ENCODE data around the gene CADM2. TPM values are rescaled to one million over a fixed set of nuclear protein-coding genes. Genes with fewer than 3 reads are reported as not detected.
"Not testable (repeated sequence)": the region's sequence is repeated elsewhere in the genome, so short reads cannot be mapped to it uniquely, and the experiment has no call there.

Gene CADM2
- total RNA-seq, 1 experiment from 2014 or later: not detected

- in situ Hi-C loops (cut with HindIII; ENCODE audit: low pct_unique_long_range_greater_than_20kb, low sequenced_read_pairs): no loop called here
- no peak for DNase-seq (ENCODE audit: low read depth)
Measured at GRCh38 chr3:85631070-85631469, 672.3 kb downstream of the CADM2 start.

GRCh38 chr3:85632921-85633320, 674.1 kb downstream of the CADM2 start:
- in situ Hi-C loops (cut with HindIII; ENCODE audit: low pct_unique_long_range_greater_than_20kb, low sequenced_read_pairs): no loop called here
- no peak for DNase-seq (ENCODE audit: low read depth)

GRCh38 chr3:85652360-85652759, 693.6 kb downstream of the CADM2 start:
- no peak for DNase-seq (ENCODE audit: low read depth)
- in situ Hi-C loops (cut with HindIII; ENCODE audit: low pct_unique_long_range_greater_than_20kb, low sequenced_read_pairs): no loop called here

DNA sequence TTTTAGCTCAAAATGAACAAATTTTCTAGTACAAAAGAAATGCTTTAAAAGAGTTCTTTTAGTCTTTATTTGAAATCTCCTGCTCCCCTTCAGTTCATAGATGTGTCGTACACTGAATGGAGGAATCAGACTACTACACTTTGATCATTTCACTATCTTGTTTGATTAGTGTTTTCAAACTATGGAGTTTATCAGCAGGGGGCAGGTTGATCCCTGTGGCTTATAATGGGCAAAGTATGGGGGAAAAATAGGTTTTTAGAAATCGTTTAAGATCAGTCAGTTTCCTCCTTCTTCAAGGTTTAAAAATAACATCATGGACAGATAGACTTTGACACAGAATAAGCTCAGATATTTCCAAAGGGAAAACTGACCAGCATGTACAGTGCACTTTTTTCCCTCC, 701.7 kb downstream of the CADM2 start:
- in situ Hi-C loops (cut with HindIII; ENCODE audit: low pct_unique_long_range_greater_than_20kb, low sequenced_read_pairs): no loop called here

GRCh38 chr3:85662462-85662861, 703.7 kb downstream of the CADM2 start:
- no peak for DNase-seq (ENCODE audit: low read depth)
- in situ Hi-C loops (cut with HindIII; ENCODE audit: low pct_unique_long_range_greater_than_20kb, low sequenced_read_pairs): no loop called here

More for the DNA sequence above, 701.7 kb downstream of the CADM2 start:
- no peak for DNase-seq (ENCODE audit: low read depth)

DNA sequence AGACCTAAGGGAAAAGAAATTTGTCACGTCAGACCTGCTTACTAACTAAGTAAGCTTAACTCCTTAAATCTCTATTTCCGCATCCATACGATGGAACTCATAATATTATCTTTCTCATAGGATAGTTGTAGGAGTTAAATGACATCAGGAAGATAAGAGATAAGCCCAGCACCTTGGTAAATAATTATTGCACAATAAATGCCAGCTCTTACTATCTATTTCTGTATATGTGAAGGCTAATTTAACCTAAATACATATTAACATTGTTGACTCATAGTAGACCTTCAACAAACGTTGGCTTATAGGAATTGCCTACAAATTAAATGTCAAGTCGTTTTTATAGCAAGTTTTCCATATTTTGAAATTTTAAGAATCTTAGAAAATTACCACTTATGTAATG, 709.0 kb downstream of the CADM2 start:
- no peak for DNase-seq (ENCODE audit: low read depth)
- in situ Hi-C loops (cut with HindIII; ENCODE audit: low pct_unique_long_range_greater_than_20kb, low sequenced_read_pairs): no loop called here

DNA sequence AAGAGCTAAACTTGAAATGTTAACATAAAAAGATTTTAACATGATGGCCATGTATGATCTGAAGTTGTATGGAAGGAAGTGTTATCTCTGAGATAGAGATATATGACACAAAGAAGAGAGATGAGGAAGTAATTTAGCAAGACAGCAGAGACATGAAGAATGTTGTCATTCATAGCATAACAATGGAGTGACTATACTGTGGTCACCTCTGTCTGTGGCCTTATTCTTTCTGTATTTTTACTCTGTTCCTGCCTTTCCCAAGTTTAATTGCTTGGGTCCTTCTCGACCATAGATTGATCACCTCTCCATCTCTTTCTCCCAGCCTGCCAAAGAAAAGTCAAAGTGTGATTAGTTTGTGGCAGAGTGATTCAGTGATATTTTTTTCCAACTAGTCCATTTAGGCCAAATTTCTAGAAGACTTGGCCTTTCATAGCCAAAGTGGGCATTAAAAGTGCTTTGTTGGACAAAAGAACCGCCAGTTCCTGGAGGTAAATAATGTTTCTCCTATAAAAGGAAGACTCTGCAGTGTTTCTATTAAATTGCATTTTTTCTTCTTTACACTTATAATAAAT, 711.9 kb downstream of the CADM2 start:
- in situ Hi-C loops (cut with HindIII; ENCODE audit: low pct_unique_long_range_greater_than_20kb, low sequenced_read_pairs): no loop called here
- no peak for DNase-seq (ENCODE audit: low read depth)

- no peak for DNase-seq (ENCODE audit: low read depth)
- in situ Hi-C loops (cut with HindIII; ENCODE audit: low pct_unique_long_range_greater_than_20kb, low sequenced_read_pairs): no loop called here
Measured at GRCh38 chr3:85672761-85673160, 714.0 kb downstream of the CADM2 start.

DNA sequence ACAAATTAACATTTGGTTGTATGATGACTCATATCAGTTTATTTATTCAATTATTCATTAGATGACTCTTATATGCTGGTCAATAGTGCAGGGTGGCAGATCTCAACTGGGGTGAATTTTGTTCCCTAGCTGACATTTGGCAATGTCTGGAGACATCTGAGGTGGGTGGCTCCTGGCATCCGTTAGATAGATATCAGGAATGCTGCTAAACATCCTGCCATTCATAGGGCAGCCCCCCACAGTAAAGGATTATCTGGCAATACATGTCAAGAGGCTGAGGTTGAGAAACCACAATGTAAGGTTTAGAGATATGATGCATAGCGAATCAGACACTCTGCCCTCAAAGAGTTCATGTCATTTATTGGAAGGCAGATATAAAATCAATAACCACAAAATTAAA, 719.9 kb downstream of the CADM2 start:
- no peak for DNase-seq (ENCODE audit: low read depth)
- in situ Hi-C loops (cut with HindIII; ENCODE audit: low pct_unique_long_range_greater_than_20kb, low sequenced_read_pairs): no loop called here

GRCh38 chr3:85681906-85682305, 723.1 kb downstream of the CADM2 start:
- no peak for DNase-seq (ENCODE audit: low read depth)
- in situ Hi-C loops (cut with HindIII; ENCODE audit: low pct_unique_long_range_greater_than_20kb, low sequenced_read_pairs): no loop called here

GRCh38 chr3:85691196-85691595, 732.4 kb downstream of the CADM2 start:
- DNase-seq (ENCODE audit: low read depth): no peak
- in situ Hi-C loops (cut with HindIII; ENCODE audit: low pct_unique_long_range_greater_than_20kb, low sequenced_read_pairs): no loop called here

DNA sequence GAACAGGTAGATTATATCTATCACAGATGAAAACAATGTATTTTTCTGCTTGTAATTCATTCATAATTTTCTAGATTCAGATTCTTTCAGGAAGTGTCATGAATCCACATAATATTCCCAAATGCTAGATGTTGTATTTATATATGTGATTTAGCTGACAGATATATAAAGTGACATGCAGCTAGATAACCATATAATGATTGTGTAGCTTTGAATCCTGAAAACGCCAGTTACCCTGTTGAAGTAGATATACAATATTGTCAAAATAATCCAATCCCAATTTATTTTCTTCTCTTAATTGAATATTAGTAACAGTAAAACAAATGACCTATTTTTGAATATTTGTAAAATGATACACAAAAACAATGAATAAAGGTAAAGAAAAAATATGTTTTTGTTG, 738.4 kb downstream of the CADM2 start:
- in situ Hi-C loops (cut with HindIII; ENCODE audit: low pct_unique_long_range_greater_than_20kb, low sequenced_read_pairs): no loop called here

DNA sequence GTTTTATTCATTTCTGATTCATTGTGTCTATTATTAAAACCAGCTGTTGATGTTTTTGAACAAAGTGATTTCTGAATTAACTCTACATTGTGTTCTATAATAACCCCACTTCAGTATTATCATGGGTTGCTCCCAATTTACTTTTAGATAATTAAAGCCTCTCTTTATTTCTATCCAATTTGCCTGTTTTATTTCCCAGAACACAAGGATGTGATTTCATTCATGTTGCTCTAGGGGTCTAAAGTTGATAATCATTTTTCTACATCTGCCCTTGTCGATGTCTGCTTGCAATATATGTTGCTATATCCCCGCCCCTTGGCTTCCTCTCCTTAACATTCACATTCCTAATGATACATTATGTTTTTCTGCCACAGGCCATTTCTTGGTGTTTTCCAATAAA, 747.3 kb downstream of the CADM2 start:
- in situ Hi-C loops (cut with HindIII; ENCODE audit: low pct_unique_long_range_greater_than_20kb, low sequenced_read_pairs): no loop called here

More for the DNA sequence above, 738.4 kb downstream of the CADM2 start:
- no peak for DNase-seq (ENCODE audit: low read depth)

DNA sequence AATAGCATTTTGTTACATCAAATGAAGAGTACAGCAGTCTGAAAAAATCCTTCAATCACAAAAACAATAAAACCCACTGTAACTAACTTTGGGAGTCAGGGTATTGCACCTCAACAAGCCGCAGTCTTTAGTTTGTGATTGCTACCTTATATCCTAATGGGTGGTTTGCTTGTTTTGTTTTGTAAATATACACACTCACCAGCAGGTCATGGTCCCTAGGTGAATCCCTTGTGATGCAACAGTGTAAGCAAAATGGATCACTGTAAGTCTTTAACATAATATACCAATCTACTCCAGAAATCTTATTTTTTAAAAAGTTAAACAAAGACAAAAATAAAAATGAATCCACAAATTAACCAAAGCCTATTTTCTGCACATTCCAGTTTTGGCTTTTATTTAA, 749.5 kb downstream of the CADM2 start:
- in situ Hi-C loops (cut with HindIII; ENCODE audit: low pct_unique_long_range_greater_than_20kb, low sequenced_read_pairs); DNase-seq (ENCODE audit: low read depth): not testable (repeated sequence)

More for the DNA sequence above, 747.3 kb downstream of the CADM2 start:
- no peak for DNase-seq (ENCODE audit: low read depth)

- in situ Hi-C loops (cut with HindIII; ENCODE audit: low pct_unique_long_range_greater_than_20kb, low sequenced_read_pairs): no loop called here
- no peak for DNase-seq (ENCODE audit: low read depth)
Measured at GRCh38 chr3:85709346-85709892, 750.6 kb downstream of the CADM2 start.

DNA sequence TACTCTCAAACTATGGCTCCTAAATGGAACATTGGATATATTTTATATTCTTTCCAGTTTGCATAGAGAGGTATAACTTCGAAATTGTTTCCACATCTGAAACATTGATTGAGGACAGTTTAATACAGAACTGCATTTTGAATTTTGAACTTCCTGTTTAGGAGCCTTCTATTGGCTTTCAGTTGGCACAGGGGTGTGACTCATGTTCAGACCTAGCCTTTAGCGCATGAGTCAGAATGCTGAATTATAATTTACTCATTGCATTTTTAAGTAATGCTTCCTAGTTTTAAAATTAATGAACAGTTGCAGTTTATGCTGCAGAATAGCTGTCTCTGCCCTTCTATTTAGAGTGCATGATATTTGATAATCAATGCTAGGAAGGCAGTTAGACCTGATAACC, 751.7 kb downstream of the CADM2 start:
- in situ Hi-C loops (cut with HindIII; ENCODE audit: low pct_unique_long_range_greater_than_20kb, low sequenced_read_pairs): no loop called here

GRCh38 chr3:85721409-85722145, 762.8 kb downstream of the CADM2 start:
- in situ Hi-C loops (cut with HindIII; ENCODE audit: low pct_unique_long_range_greater_than_20kb, low sequenced_read_pairs): no loop called here
- no peak for DNase-seq (ENCODE audit: low read depth)

More for the DNA sequence above, 751.7 kb downstream of the CADM2 start:
- DNase-seq (ENCODE audit: low read depth): no peak

DNA sequence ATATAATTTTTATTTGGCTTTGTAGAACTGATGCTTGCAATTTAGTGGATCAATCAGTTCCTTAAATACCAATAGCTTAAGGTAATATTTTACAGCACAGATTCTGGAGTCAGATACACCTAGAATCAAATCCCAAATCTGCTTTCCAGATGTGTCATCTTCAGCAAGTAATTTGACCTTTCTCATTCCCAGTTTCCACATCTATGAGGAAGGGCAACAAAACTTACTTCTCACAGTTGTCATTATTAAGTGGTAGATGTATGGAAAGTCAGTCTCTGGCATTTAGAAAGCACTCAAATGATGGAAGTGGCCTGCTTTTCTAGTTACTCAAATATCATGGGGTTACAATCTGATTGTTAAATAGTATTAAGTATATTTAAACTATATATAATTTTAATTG, 767.0 kb downstream of the CADM2 start:
- in situ Hi-C loops (cut with HindIII; ENCODE audit: low pct_unique_long_range_greater_than_20kb, low sequenced_read_pairs): no loop called here
- no peak for DNase-seq (ENCODE audit: low read depth)

DNA sequence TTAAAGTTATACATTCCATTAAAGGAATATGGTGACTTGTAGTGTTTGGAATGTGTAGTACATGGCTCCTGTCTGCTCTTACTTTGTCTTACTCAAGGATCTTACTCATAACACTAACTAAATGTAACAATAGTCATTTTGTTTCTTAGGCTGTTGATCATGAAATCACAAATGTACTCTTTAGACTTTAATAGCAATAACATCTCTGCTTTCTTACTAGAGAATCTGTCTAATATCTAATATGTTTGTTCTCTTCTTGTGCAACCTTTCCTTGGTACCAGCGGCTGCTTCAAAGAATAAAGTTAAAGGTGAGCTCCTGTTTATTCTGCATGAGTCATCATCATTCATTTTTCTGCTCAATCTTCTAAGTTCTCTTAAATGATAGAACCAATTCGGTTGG, 767.5 kb downstream of the CADM2 start:
- in situ Hi-C loops (cut with HindIII; ENCODE audit: low pct_unique_long_range_greater_than_20kb, low sequenced_read_pairs): no loop called here
- DNase-seq (ENCODE audit: low read depth): no peak

DNA sequence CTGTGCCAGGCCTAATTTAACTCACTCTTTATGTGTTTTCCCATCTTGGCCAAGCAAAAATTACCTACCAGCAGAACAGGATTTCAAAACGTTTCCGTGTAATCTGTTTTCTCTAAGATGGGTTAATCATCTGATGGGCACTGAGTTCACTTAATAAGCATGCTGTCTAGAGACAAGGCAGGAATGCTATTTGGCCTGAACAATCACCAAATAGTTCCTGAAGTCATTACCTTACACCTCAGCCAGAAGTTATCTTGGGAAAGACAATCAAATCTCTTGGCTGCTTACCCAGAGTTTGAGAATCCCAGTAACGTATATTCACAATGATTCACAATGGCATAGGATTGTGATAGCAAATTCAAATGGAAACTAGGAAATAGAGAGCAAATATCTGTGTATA, 779.1 kb downstream of the CADM2 start:
- no peak for DNase-seq (ENCODE audit: low read depth)
- in situ Hi-C loops (cut with HindIII; ENCODE audit: low pct_unique_long_range_greater_than_20kb, low sequenced_read_pairs): no loop called here
